Measurements from ENCODE around the gene NIT2. TPM values are rescaled to one million over a fixed set of nuclear protein-coding genes. Genes with fewer than 3 reads are reported as not detected.
A peak's percentile ranks its signal among the peaks of the same experiment; 100 is the strongest.
"Not testable (repeated sequence)": the region's sequence is repeated elsewhere in the genome, so short reads cannot be mapped to it uniquely, and the experiment has no call there.

Gene NIT2
- total RNA-seq, 2 experiments from 2014 or later: 59.1 to 70.8 TPM

DNA sequence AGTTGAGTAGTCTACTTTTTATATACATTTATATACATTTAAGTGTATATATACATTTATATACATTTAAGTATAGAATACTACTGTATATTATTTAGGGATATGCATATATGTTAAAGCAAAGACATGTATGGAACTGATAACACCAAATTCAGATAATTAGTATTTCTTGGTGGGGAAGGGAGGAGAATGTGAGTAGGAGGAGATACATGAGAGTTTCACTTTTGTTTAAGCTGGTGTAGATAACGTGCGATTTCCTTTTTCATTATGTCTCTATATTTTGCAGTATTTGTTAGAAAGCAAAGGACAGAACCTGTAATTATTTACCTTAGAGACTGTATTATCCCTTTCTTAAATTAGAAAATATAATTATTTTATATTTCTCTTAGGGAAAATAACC is 16.6 kb upstream of the NIT2 start:
- ChIA-PET CTCF (interaction anchor here (1.2 to 3.2 kb wide), 2 partner anchors 12 to 317 kb away, joined by 5 to 16 read pairs; no protein-coding TSS in a partner anchor), POLR2A (no interaction called here)
- DNase-seq: no peak
- peaks cover 9% of the 10 kb centered on the region for H3K4me1 Mint-ChIP-seq
- H3K27me3 Mint-ChIP-seq: no peaks in the 10 kb centered on the region
- peaks cover 7% of the 10 kb centered on the region for H3K36me3 Mint-ChIP-seq (ENCODE audit: low read depth)
- no peaks in the 10 kb centered on the region for H3K9me3 Mint-ChIP-seq (ENCODE audit: low read depth)
- intact Hi-C loops (cut with DNase I, micrococcal nuclease): loop anchor here (2.0 to 10.0 kb wide), 3 partner anchors 63 to 485 kb away; no protein-coding TSS in a partner anchor
- H3K4me3 Mint-ChIP-seq: no peak overlapping the region
- peak; percentile 30 for ATAC-seq
- H3K27ac Mint-ChIP-seq: no peak overlapping the region

- Mint-ChIP-seq H3K4me1 (peaks cover 9% of the 10 kb centered on the region), H3K9me3 (ENCODE audit: low read depth) (no peaks in the 10 kb centered on the region), H3K36me3 (ENCODE audit: low read depth) (peaks cover 7% of the 10 kb centered on the region), H3K27ac (no peak overlapping the region), H3K4me3 (no peak overlapping the region), H3K27me3 (no peaks in the 10 kb centered on the region)
- CTCF ChIA-PET: interaction anchor here (1.0 kb wide), 1 partner anchor 489 kb away, joined by 3 read pairs; no protein-coding TSS in a partner anchor
- intact Hi-C loops (cut with DNase I, micrococcal nuclease): loop anchor here in 1 of 2 experiments (10.0 kb wide), 1 partner anchor 65 kb away; no protein-coding TSS in a partner anchor
- no peak for DNase-seq
- no peak for ATAC-seq
- POLR2A ChIA-PET: no interaction called here
Measured at GRCh38 chr3:100319951-100320350, 14.6 kb upstream of the NIT2 start.

DNA sequence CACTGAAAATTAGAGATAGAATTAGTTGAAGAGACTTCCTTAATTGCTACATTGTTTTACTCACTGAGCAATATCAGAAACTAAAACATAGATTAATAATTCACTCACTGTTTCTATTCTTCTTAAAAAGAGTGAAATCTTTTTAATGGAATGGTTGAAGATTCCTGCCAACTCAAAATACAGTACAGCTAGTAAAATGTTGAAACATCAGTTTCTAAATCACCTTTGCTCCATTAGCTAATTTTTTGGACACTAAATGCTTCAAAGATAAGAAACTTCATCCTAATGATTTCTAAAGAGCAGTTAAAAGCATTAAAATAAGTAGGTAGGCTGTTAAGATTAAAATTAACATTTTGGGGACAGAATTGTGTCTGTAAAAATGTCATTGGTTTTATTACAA is 10.5 kb upstream of the NIT2 start:
- Mint-ChIP-seq H3K4me1 (no peaks in the 10 kb centered on the region), H3K36me3 (ENCODE audit: low read depth) (peaks cover 17% of the 10 kb centered on the region), H3K4me3 (no peak overlapping the region), H3K27me3 (no peaks in the 10 kb centered on the region), H3K27ac (no peak overlapping the region), H3K9me3 (ENCODE audit: low read depth) (no peaks in the 10 kb centered on the region)
- CTCF ChIA-PET: interaction anchor here (1.3 kb wide), 1 partner anchor 11 kb away, joined by 5 read pairs; the partner anchor contains the start of gene NIT2
- POLR2A ChIA-PET: no interaction called here
- no peak for DNase-seq
- no peak for ATAC-seq
- intact Hi-C loops (cut with DNase I, micrococcal nuclease): no loop called here

DNA sequence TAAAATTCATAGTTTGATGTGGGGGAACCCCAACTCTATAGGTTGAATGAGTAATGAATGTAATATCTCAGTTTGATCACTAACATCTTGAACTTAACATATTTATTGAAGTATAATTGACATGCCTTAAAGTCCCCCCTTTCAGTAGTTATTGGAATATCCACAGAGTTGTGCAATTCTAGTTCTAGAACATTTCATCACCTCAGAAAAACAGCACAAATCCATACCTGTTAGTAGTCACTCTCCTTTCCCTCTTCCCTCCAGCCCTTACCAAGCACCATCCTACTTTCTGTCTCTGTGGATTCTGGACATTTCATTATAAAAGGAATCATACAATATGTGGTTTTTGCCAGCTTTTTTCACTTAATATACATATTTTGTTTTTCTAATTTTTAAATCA is 8.7 kb upstream of the NIT2 start:
- H3K27ac Mint-ChIP-seq: no peak overlapping the region
- H3K9me3 Mint-ChIP-seq (ENCODE audit: low read depth): no peaks in the 10 kb centered on the region
- peaks cover 14% of the 10 kb centered on the region for H3K36me3 Mint-ChIP-seq (ENCODE audit: low read depth)
- no peak overlapping the region for H3K4me3 Mint-ChIP-seq
- H3K4me1 Mint-ChIP-seq: no peaks in the 10 kb centered on the region
- DNase-seq: no peak
- intact Hi-C loops (cut with DNase I, micrococcal nuclease): no loop called here
- POLR2A ChIA-PET: interaction anchor here (0.6 kb wide), 1 partner anchor 411 kb away, joined by 4 read pairs; no protein-coding TSS in a partner anchor
- CTCF ChIA-PET: no interaction called here
- no peak for ATAC-seq
- H3K27me3 Mint-ChIP-seq: no peaks in the 10 kb centered on the region

DNA sequence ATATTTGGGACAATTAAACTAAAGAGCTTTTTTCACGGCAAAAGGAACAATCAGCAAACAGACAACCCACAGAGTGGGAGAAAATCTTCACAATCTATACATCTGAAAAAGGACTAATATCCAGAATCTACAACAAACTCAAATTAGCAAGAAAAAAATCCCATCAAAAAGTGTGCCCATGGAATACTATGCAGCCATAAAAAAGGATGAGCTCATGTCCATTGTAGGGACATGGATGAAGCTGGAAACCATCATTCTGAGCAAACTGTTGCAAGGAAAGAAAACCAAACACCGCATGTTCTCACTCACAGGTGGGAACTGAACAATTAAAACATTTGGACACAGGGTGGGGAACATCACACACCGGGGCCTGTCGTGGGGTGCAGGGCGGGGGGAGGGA is 7.2 kb upstream of the NIT2 start:
- H3K9me3 Mint-ChIP-seq (ENCODE audit: low read depth); H3K27ac Mint-ChIP-seq; H3K27me3 Mint-ChIP-seq; DNase-seq; H3K4me3 Mint-ChIP-seq; H3K4me1 Mint-ChIP-seq; ATAC-seq; POLR2A ChIA-PET; intact Hi-C loops (cut with DNase I, micrococcal nuclease): not testable (repeated sequence)
- peaks cover 13% of the 10 kb centered on the region for H3K36me3 Mint-ChIP-seq (ENCODE audit: low read depth)
- CTCF ChIA-PET: interaction anchor here (0.6 kb wide), 1 partner anchor 382 kb away, joined by 4 read pairs; the partner anchor contains the start of gene TFG

DNA sequence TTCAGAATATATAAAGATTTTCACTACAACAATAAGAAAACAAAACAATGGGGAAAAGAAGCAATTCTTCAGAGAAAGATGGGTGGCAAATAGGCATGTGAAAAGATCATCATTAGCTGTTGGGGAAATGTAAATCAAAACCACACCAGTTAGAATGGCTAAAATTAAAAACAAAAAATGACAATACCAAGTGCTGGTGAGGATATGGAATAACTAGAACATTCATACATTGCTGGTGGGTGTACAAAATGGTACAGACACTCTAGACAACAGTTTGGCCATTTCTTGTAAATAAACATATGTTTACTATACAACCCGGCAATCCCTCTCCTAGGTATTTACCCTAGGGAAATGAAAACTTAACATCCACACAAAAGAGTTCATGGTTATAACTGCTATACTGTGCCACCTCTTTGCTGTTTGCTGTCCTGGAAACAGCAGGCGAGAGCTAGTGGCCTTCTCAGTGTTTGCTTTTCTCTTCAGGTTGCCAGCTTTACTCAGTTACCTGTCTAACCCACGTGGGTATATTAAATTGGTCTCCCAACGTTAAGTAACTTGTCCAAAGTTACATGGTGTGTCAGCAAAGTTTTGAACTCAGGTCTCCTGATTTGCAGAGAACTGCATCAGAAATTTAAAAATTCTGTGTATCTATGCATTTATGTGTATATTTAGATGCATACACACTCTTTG is 4.6 kb upstream of the NIT2 start:
- CTCF ChIA-PET: interaction anchor here (0.6 to 1.5 kb wide), 2 partner anchors 13 to 58 kb away, joined by 3 to 5 read pairs; no protein-coding TSS in a partner anchor
- H3K4me3 Mint-ChIP-seq: no peak overlapping the region

GRCh38 chr3:100330651-100331050 is 3.9 kb upstream of the NIT2 start:
- Mint-ChIP-seq H3K36me3 (ENCODE audit: low read depth) (peaks cover 17% of the 10 kb centered on the region), H3K4me3 (no peak overlapping the region), H3K27ac (no peak overlapping the region), H3K4me1 (peaks cover 14% of the 10 kb centered on the region), H3K9me3 (ENCODE audit: low read depth) (no peaks in the 10 kb centered on the region), H3K27me3 (no peaks in the 10 kb centered on the region)
- ATAC-seq (no peak), DNase-seq (no peak)
- ChIA-PET CTCF (interaction anchor here (0.8 to 1.3 kb wide), 2 partner anchors 69 to 259 kb away, joined by 4 to 5 read pairs; no protein-coding TSS in a partner anchor), POLR2A (no interaction called here)
- intact Hi-C loops (cut with DNase I, micrococcal nuclease): loop anchor here in 1 of 2 experiments (5.0 to 10.0 kb wide), 2 partner anchors 262 to 1244 kb away; partner anchors contain the start of gene PCNP

More for the DNA sequence above, 4.6 kb upstream of the NIT2 start:
- intact Hi-C loops (cut with DNase I, micrococcal nuclease): loop anchor here in 1 of 2 experiments (5.0 to 10.0 kb wide), 2 partner anchors 262 to 1245 kb away; partner anchors contain the start of gene PCNP
- no peak for DNase-seq
- H3K36me3 Mint-ChIP-seq (ENCODE audit: low read depth): peaks cover 13% of the 10 kb centered on the region
- ATAC-seq: no peak
- H3K9me3 Mint-ChIP-seq (ENCODE audit: low read depth): no peaks in the 10 kb centered on the region
- POLR2A ChIA-PET: interaction anchor here (0.6 to 1.2 kb wide), 2 partner anchors 29 to 163 kb away, joined by 4 read pairs; partner anchors contain the start of gene TMEM45A
- H3K27me3 Mint-ChIP-seq: no peaks in the 10 kb centered on the region
- no peak overlapping the region for H3K27ac Mint-ChIP-seq
- H3K4me1 Mint-ChIP-seq: peaks cover 7% of the 10 kb centered on the region

DNA sequence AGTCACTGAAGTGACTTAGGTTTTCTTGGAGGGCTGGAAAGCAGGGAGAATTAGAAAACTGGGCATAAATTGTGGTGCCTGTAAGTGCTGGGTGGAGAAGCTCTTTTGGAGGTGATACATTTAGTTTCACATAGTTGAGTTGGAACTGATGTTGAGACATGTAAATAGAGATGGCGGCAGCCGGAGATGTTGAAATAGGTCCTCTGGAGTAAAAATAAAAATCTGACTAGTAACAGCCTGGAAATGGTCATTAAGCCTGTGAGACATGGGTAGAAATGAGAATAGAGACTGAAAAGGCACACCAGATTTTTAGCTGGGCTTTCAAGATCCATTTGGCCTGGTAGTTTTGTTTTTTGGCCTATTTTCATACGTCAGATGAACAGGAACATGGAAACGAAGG is 2.9 kb upstream of the NIT2 start:
- ChIA-PET CTCF (interaction anchor here (0.6 to 1.4 kb wide), 3 partner anchors 53 to 258 kb away, joined by 3 to 4 read pairs (median 4); partner anchors contain the start of gene TBC1D23), POLR2A (interaction anchor here (0.6 kb wide), 1 partner anchor 41 kb away, joined by 4 read pairs; no protein-coding TSS in a partner anchor)
- Mint-ChIP-seq H3K4me3 (no peak overlapping the region), H3K36me3 (ENCODE audit: low read depth) (peaks cover 15% of the 10 kb centered on the region), H3K27ac (no peak overlapping the region), H3K4me1 (peaks cover 22% of the 10 kb centered on the region), H3K9me3 (ENCODE audit: low read depth) (no peaks in the 10 kb centered on the region), H3K27me3 (no peaks in the 10 kb centered on the region)
- intact Hi-C loops (cut with DNase I, micrococcal nuclease): loop anchor here in 1 of 2 experiments (5.0 to 10.0 kb wide), 2 partner anchors 261 to 1243 kb away; partner anchors contain the start of gene PCNP
- no peak for DNase-seq
- ATAC-seq: no peak

DNA sequence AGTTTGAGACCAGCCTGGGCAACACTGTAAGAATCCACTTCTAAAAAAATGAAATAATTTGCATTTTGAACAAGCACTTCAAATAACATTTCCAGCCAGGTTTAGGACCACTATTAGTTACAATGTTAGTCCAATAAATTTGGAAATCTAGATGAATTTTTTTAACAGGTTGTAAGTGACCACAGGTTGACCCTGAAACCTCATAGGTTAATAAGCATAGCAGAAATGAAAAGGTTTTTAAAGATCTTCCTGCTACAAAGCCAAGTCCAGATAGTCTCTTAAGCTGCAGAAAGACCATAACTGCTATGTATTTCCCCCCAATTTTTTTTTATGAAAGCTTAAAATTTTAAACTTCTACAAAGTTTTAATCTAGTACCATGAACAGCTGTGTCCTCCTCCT is 1.5 kb upstream of the NIT2 start:
- POLR2A ChIA-PET: no interaction called here
- ATAC-seq: no peak
- Mint-ChIP-seq H3K4me3 (no peak overlapping the region), H3K27ac (no peak overlapping the region), H3K4me1 (peaks cover 22% of the 10 kb centered on the region), H3K27me3 (no peaks in the 10 kb centered on the region), H3K9me3 (ENCODE audit: low read depth) (no peaks in the 10 kb centered on the region), H3K36me3 (ENCODE audit: low read depth) (peaks cover 4% of the 10 kb centered on the region)
- DNase-seq: no peak
- CTCF ChIA-PET: interaction anchor here (0.7 to 1.0 kb wide), 2 partner anchors 66 to 69 kb away, joined by 3 read pairs; no protein-coding TSS in a partner anchor
- intact Hi-C loops (cut with DNase I, micrococcal nuclease): loop anchor here in 1 of 2 experiments (5.0 to 10.0 kb wide), 2 partner anchors 259 to 1242 kb away; partner anchors contain the start of gene PCNP

DNA sequence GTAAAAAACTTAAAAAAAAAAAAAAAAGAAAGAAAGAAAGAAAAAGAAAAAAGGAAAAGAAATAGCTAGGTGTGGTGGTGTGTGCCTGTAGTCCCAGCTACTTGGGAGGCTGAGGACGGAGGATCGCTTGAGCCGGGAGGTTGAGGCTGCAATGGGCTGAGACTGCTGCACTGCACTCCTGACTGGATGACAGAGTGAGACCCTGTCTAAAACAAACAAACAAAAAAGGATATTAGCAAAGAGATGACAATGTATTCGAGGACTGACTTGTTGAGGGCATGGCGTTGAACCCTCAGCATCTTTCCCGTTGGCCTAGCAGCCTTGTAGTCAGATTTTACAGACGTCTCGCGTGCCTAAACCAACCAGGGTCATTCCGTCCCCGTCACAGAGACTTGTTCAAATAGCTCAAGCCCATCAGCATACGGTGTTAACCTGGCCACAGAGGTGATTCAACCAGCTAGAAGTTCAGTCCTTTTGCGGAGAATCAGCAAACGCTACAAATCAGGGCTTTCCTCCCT is 528 bp upstream of the NIT2 start:
- Mint-ChIP-seq H3K4me1 (peaks cover 23% of the 10 kb centered on the region), H3K27me3 (no peaks in the 10 kb centered on the region), H3K9me3 (ENCODE audit: low read depth) (no peaks in the 10 kb centered on the region), H3K36me3 (ENCODE audit: low read depth) (peaks cover 6% of the 10 kb centered on the region), H3K4me3 (peak overlapping the region; percentile 92), H3K27ac (peak overlapping the region; percentile 62)
- DNase-seq: no peak
- POLR2A ChIA-PET: interaction anchor here (1.0 kb wide), 1 partner anchor 17 kb away, joined by 3 read pairs; no protein-coding TSS in a partner anchor
- ATAC-seq: peak; percentile 24
- intact Hi-C loops (cut with DNase I, micrococcal nuclease): loop anchor here (1.0 to 10.0 kb wide), 5 partner anchors 67 to 1241 kb away; partner anchors contain the start of genes LNP1 (in 2 of the 2), TOMM70 (in 2 of the 2), PCNP (in 1 of the 2) and TBC1D23 (in 1 of the 2)
- CTCF ChIA-PET: interaction anchor here (0.8 to 1.7 kb wide), 2 partner anchors 10 to 44 kb away, joined by 3 to 5 read pairs; no protein-coding TSS in a partner anchor

DNA sequence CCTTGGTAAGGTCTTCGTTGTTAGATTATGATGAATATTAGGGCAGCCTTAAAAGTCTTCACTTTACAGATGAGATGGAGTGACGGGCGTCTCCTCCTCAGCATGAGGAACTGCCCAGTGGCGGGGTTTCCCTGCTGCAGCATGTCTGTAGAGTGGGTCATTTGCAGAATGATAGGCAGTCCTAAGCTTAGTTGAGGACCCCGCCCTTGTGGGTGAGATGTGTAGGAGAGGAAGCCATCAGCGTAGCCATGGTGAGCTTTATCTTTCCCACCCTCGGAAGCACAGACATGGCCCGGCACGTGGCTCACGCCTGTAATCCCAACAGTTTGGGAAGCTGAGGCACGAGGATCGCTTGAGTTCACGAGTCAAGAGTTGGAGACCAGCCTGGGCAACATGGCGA is 877 bp downstream of the NIT2 start:
- Mint-ChIP-seq H3K9me3 (ENCODE audit: low read depth) (no peaks in the 10 kb centered on the region), H3K36me3 (ENCODE audit: low read depth) (peaks cover 9% of the 10 kb centered on the region), H3K27me3 (no peaks in the 10 kb centered on the region), H3K4me3 (peak overlapping the region; percentile 92), H3K27ac (peak overlapping the region; percentile 96), H3K4me1 (peaks cover 24% of the 10 kb centered on the region)
- intact Hi-C loops (cut with DNase I, micrococcal nuclease): loop anchor here in 1 of 2 experiments (1.0 to 10.0 kb wide), 3 partner anchors 75 to 1239 kb away; partner anchors contain the start of genes PCNP and TBC1D23
- POLR2A ChIA-PET: no interaction called here
- no peak for ATAC-seq
- CTCF ChIA-PET: interaction anchor here (0.6 to 1.7 kb wide), 6 partner anchors 11 to 705 kb away, joined by 3 to 7 read pairs (median 4); partner anchors contain the start of gene TBC1D23
- peak; percentile 49 for DNase-seq

Data from activated CD4-positive, alpha-beta T cell treated with anti-CD3 and anti-CD28 coated beads for 36 hours (primary cell).